ENCODE results near the gene CEP192. TPM values are rescaled to one million over a fixed set of nuclear protein-coding genes. Genes with fewer than 3 reads are reported as not detected.

The CEP192 gene
- total and polyA plus RNA-seq, 10 of the 15 experiments (the other 5 are each of a cell fraction or from before 2014, with no cell fraction given) = 15.4 to 58.2 (median 29.6) TPM

DNA sequence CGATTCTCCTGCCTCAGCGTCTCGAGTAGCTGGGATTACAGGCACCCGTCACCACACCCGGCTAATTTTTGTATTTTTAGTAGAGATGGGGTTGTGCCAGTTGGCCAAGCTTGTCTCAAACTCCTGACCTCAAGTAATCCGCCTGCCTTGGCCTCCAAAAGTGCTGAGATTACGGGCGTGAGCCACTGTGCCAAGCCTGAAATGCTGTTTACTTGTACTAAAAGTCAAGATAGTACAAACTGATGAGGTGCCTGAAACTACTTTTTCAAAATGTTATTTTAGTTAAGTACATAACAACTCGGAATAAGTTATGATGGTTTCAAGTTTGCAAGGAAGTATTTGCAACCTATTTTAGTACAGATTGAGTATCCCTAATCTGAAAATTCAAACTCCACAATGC, 85.7 kb downstream of the CEP192 start:
- DNase-seq (ENCODE audit: low read depth, low spot score) (no peak), ATAC-seq (no peak), FAIRE-seq (no peak)
- intact Hi-C loops (cut with micrococcal nuclease; ENCODE audit: unreplicated experiment) (no loop called here), in situ Hi-C loops (cut with MboI) (no loop called here)
- Histone ChIP-seq H3K9ac (ENCODE audit: control insufficient read depth, insufficient read depth, low read length) (no peak overlapping the region), H3K4me2 (ENCODE audit: control insufficient read depth, insufficient read depth) (no peak overlapping the region), H3K27me3 (replicated peaks in 1 of 2; ENCODE audit: control insufficient read depth in 2 of 2, insufficient read depth in 2 of 2, low read length in 1 of 2) (no peaks in the 10 kb centered on the region), H3K79me2 (ENCODE audit: control insufficient read depth, insufficient read depth, low read length) (no peaks in the 10 kb centered on the region), H3K4me1 (ENCODE audit: control insufficient read depth, insufficient read depth, low read length) (no peaks in the 10 kb centered on the region), H4K20me1 (ENCODE audit: control insufficient read depth, insufficient read depth) (no peaks in the 10 kb centered on the region), H2AFZ (ENCODE audit: control insufficient read depth, low read depth, low read length) (no peak overlapping the region), H3K9me3 (replicated peaks; ENCODE audit: control insufficient read depth, insufficient read depth, low read length) (no peaks in the 10 kb centered on the region; the same call in 2 of the 3 replicates), H3K27ac (ENCODE audit: control insufficient read depth, insufficient read depth) (no peak overlapping the region), H3K36me3 (ENCODE audit: control insufficient read depth in 2 of 2, insufficient read depth in 2 of 2, low read length in 1 of 2) (peaks cover 6 to 21% of the 10 kb centered on the region in 2 experiments), H3K4me3 (no peak overlapping the region)
- no TSS peak for BruUV-seq (replicated peaks)
- WGBS (ENCODE audit: insufficient coverage, insufficient replicate concordance, low lambda C conversion rate, missing lambda C conversion rate) = 94% methylated on average over 9 of the region's 9 CpGs
- CTCF ChIA-PET = interaction anchor here (0.8 kb wide), 2 partner anchors 36 to 143 kb away, joined by 3 read pairs; no protein-coding TSS in a partner anchor
- POLR2A ChIA-PET = no interaction called here
- RAD21 ChIA-PET (ENCODE audit: unreplicated experiment) = no interaction called here
- TF ChIP-seq CHD4 (IDR thresholded peaks at IDR 0.05) (no peak), ZNF622 (IDR thresholded peaks at IDR 0.05) (no peak), ZNF274 (IDR thresholded peaks at IDR 0.05; ENCODE audit: insufficient read depth, insufficient read length) (no peak), HDAC6 (IDR thresholded peaks at IDR 0.05; ENCODE audit: unreplicated experiment) (no peak)
- SMC1A ChIA-PET (ENCODE audit: uncharacterized antibody, unreplicated experiment) = no interaction called here

DNA sequence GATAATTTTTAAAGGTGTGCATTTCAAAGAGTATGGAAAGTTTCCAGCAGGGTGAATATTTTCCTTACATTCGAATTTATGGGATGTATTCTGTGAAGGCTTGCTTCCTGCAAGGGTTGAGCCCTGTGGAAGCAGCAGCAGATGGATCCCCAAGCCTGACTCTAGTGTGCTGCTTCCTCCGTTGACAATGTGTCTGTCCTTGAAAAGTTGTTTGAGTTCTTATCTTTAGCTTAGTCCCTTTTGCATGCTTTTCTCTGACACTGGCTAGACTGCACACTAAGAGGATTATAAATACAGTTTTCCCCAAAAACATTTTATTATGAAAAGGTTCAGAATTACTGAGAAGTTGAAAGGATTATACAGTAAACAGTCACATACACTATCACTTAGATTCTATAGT, 86.3 kb downstream of the CEP192 start:
- ChIA-PET SMC1A (ENCODE audit: uncharacterized antibody, unreplicated experiment) (no interaction called here), CTCF (interaction anchor here (0.8 kb wide), 2 partner anchors 35 to 143 kb away, joined by 3 read pairs; no protein-coding TSS in a partner anchor), RAD21 (ENCODE audit: unreplicated experiment) (no interaction called here), POLR2A (interaction anchor here (0.6 kb wide), 1 partner anchor 398 kb away, joined by 3 read pairs; no protein-coding TSS in a partner anchor)
- Histone ChIP-seq H3K27ac (ENCODE audit: control insufficient read depth, insufficient read depth) (no peak overlapping the region), H3K4me1 (ENCODE audit: control insufficient read depth, insufficient read depth, low read length) (no peaks in the 10 kb centered on the region), H2AFZ (ENCODE audit: control insufficient read depth, low read depth, low read length) (no peak overlapping the region), H3K9ac (ENCODE audit: control insufficient read depth, insufficient read depth, low read length) (no peak overlapping the region), H3K36me3 (ENCODE audit: control insufficient read depth in 2 of 2, insufficient read depth in 2 of 2, low read length in 1 of 2) (peaks cover 6 to 15% of the 10 kb centered on the region in 2 experiments), H3K4me3 (no peak overlapping the region), H3K4me2 (ENCODE audit: control insufficient read depth, insufficient read depth) (no peak overlapping the region), H3K27me3 (replicated peaks in 1 of 2; ENCODE audit: control insufficient read depth in 2 of 2, insufficient read depth in 2 of 2, low read length in 1 of 2) (no peaks in the 10 kb centered on the region), H3K79me2 (ENCODE audit: control insufficient read depth, insufficient read depth, low read length) (no peaks in the 10 kb centered on the region), H3K9me3 (replicated peaks; ENCODE audit: control insufficient read depth, insufficient read depth, low read length) (no peaks in the 10 kb centered on the region; the same call in 2 of the 3 replicates), H4K20me1 (ENCODE audit: control insufficient read depth, insufficient read depth) (no peaks in the 10 kb centered on the region)
- 98% methylated on average over 2 of the region's 2 CpGs for WGBS (ENCODE audit: insufficient coverage, insufficient replicate concordance, low lambda C conversion rate, missing lambda C conversion rate)
- in situ Hi-C loops (cut with MboI) = no loop called here
- intact Hi-C loops (cut with micrococcal nuclease; ENCODE audit: unreplicated experiment) = no loop called here
- ATAC-seq (no peak), DNase-seq (ENCODE audit: low read depth, low spot score) (no peak), FAIRE-seq (no peak)
- no TSS peak for BruUV-seq (replicated peaks)
- no peak for TF ChIP-seq NR2C1 (IDR thresholded peaks at IDR 0.05)
- TF ChIP-seq CHD1 (IDR thresholded peaks at IDR 0.05; ENCODE audit: low read depth, low read length) = no peak
- TF ChIP-seq, protein P1, sequence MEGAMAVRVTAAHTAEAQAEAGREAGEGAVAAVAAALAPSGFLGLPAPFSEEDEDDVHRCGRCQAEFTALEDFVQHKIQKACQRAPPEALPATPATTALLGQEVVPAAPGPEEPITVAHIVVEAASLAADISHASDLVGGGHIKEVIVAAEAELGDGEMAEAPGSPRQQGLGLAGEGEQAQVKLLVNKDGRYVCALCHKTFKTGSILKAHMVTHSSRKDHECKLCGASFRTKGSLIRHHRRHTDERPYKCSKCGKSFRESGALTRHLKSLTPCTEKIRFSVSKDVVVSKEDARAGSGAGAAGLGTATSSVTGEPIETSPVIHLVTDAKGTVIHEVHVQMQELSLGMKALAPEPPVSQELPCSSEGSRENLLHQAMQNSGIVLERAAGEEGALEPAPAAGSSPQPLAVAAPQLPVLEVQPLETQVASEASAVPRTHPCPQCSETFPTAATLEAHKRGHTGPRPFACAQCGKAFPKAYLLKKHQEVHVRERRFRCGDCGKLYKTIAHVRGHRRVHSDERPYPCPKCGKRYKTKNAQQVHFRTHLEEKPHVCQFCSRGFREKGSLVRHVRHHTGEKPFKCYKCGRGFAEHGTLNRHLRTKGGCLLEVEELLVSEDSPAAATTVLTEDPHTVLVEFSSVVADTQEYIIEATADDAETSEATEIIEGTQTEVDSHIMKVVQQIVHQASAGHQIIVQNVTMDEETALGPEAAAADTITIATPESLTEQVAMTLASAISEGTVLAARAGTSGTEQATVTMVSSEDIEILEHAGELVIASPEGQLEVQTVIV (IDR thresholded peaks at IDR 0.05; ENCODE audit: borderline replicate concordance, partially characterized antibody) = no peak
- no peak for TF ChIP-seq LARP7 (IDR thresholded peaks at IDR 0.05)
- TF ChIP-seq POLR2AphosphoS5 (IDR thresholded peaks at IDR 0.05; ENCODE audit: low read length) = no peak
- TF ChIP-seq, protein P2, sequence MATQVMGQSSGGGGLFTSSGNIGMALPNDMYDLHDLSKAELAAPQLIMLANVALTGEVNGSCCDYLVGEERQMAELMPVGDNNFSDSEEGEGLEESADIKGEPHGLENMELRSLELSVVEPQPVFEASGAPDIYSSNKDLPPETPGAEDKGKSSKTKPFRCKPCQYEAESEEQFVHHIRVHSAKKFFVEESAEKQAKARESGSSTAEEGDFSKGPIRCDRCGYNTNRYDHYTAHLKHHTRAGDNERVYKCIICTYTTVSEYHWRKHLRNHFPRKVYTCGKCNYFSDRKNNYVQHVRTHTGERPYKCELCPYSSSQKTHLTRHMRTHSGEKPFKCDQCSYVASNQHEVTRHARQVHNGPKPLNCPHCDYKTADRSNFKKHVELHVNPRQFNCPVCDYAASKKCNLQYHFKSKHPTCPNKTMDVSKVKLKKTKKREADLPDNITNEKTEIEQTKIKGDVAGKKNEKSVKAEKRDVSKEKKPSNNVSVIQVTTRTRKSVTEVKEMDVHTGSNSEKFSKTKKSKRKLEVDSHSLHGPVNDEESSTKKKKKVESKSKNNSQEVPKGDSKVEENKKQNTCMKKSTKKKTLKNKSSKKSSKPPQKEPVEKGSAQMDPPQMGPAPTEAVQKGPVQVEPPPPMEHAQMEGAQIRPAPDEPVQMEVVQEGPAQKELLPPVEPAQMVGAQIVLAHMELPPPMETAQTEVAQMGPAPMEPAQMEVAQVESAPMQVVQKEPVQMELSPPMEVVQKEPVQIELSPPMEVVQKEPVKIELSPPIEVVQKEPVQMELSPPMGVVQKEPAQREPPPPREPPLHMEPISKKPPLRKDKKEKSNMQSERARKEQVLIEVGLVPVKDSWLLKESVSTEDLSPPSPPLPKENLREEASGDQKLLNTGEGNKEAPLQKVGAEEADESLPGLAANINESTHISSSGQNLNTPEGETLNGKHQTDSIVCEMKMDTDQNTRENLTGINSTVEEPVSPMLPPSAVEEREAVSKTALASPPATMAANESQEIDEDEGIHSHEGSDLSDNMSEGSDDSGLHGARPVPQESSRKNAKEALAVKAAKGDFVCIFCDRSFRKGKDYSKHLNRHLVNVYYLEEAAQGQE (IDR thresholded peaks at IDR 0.05; ENCODE audit: low read depth, low read length) = no peak
- TF ChIP-seq USF2 (IDR thresholded peaks at IDR 0.05; ENCODE audit: borderline replicate concordance, low read depth, low read length) = no peak
